Osteoblast (primary cell): Measurements from ENCODE around the gene MARVELD1. TPM values are rescaled to one million over a fixed set of nuclear protein-coding genes. Genes with fewer than 3 reads are reported as not detected.

Experiments
- total RNA-seq: library from RNA; depleted of rRNA; stranded (reverse); fragments of >200 nt; gene quantifications from 2 replicates; pipeline ENCODE4 v1.2.3, GENCODE V29; 2012

Gene MARVELD1
- total RNA-seq, 1 donor: 57.5 TPM

Other genes starting within 250 kb of the MARVELD1 start
- 60.4 and 63.0 TPM in 2 replicates for gene MMS19, start 215.3 kb upstream of the MARVELD1 start, total RNA-seq
- gene UBTD1, start 214.8 kb upstream of the MARVELD1 start, total RNA-seq: 29.0 and 32.7 TPM in 2 replicates
- gene ANKRD2, start 141.0 kb upstream of the MARVELD1 start, total RNA-seq: 0.29 and 0.72 TPM in 2 replicates
- gene HOGA1, start 129.3 kb upstream of the MARVELD1 start, total RNA-seq: 1.4 and 2.7 TPM in 2 replicates
- 0.29 and 0.36 TPM in 2 replicates for gene C10orf62, start 124.0 kb upstream of the MARVELD1 start, total RNA-seq
- 4.0 and 7.7 TPM in 2 replicates for gene MORN4, start 80.2 kb upstream of the MARVELD1 start, total RNA-seq
- gene PI4K2A, start 73.1 kb upstream of the MARVELD1 start, total RNA-seq: 23.5 and 28.9 TPM in 2 replicates
- gene AVPI1, start 26.5 kb upstream of the MARVELD1 start, total RNA-seq: 101 and 105 TPM in 2 replicates
- 16.5 and 19.9 TPM in 2 replicates for gene ZFYVE27, start 23.4 kb downstream of the MARVELD1 start, total RNA-seq
- not detected in 2 replicates for gene SFRP5, start 58.3 kb downstream of the MARVELD1 start, total RNA-seq
- gene GOLGA7B, start 136.1 kb downstream of the MARVELD1 start, total RNA-seq: under 0.01 TPM in 1 of 2 replicates, not detected in the other